GM21447 (cell line): Measurements from ENCODE around the gene RCAN1.
"Not testable (repeated sequence)": the region's sequence is repeated elsewhere in the genome, so short reads cannot be mapped to it uniquely, and the experiment has no call there.

ENCODE experiments used
- ATAC-seq: cut with Tn5 transposase; IDR thresholded peaks from one replicate; pipeline ENCODE4 v1.9.1; 2021; ENCODE audit not compliant: unreplicated experiment

Gene RCAN1

GRCh38 chr21:34520281-34520680 lies 94.6 kb downstream of the RCAN1 start:
- ATAC-seq: no peak

- no peak for ATAC-seq
These were observed 95.2 kb downstream of the RCAN1 start for GRCh38 chr21:34519694-34520093.

- no peak for ATAC-seq
These were observed 95.9 kb downstream of the RCAN1 start for GRCh38 chr21:34519016-34519415.

GRCh38 chr21:34518301-34518700 lies 96.6 kb downstream of the RCAN1 start:
- no peak for ATAC-seq

GRCh38 chr21:34517491-34518245 lies 97.2 kb downstream of the RCAN1 start:
- no peak for ATAC-seq

GRCh38 chr21:34517039-34517438 lies 97.9 kb downstream of the RCAN1 start:
- ATAC-seq: no peak

GRCh38 chr21:34514576-34515115 lies 100.3 kb downstream of the RCAN1 start:
- no peak for ATAC-seq

- no peak for ATAC-seq
These were observed 101.7 kb downstream of the RCAN1 start for GRCh38 chr21:34513129-34513675.

- no peak for ATAC-seq
These were observed 103.0 kb downstream of the RCAN1 start, which contains the start of gene KCNE1 for GRCh38 chr21:34511787-34512455. Gene KCNE1 (minus strand): TSS chr21:34512210. CDS start chr21:34449634, 62,576 bp downstream.

GRCh38 chr21:34511181-34511580 lies 103.7 kb downstream of the RCAN1 start:
- ATAC-seq: no peak

- no peak for ATAC-seq
These were observed 104.5 kb downstream of the RCAN1 start for GRCh38 chr21:34510148-34511142.

GRCh38 chr21:34509151-34509550 lies 105.8 kb downstream of the RCAN1 start:
- ATAC-seq: no peak

- ATAC-seq: no peak
These were observed 110.3 kb downstream of the RCAN1 start for GRCh38 chr21:34504595-34504994.

- ATAC-seq: no peak
These were observed 112.3 kb downstream of the RCAN1 start for GRCh38 chr21:34502480-34503106.

GRCh38 chr21:34501716-34502115 lies 113.2 kb downstream of the RCAN1 start:
- ATAC-seq: no peak

- ATAC-seq: no peak
These were observed 114.7 kb downstream of the RCAN1 start for GRCh38 chr21:34500191-34500590.

GRCh38 chr21:34499116-34499515 lies 115.8 kb downstream of the RCAN1 start:
- ATAC-seq: no peak

- no peak for ATAC-seq
These were observed 116.3 kb downstream of the RCAN1 start for GRCh38 chr21:34498623-34499022.

- ATAC-seq: not testable (repeated sequence)
These were observed 131.1 kb downstream of the RCAN1 start for GRCh38 chr21:34483854-34484253.

GRCh38 chr21:34483435-34483834 lies 131.5 kb downstream of the RCAN1 start:
- not testable (repeated sequence) for ATAC-seq
